B cell (primary cell): ENCODE results near the gene PLEKHO2. TPM values are rescaled to one million over a fixed set of nuclear protein-coding genes. Genes with fewer than 3 reads are reported as not detected.

Source experiments
- ATAC-seq: fragments of 200-7000 bp; cut with Tn5 transposase; one replicate; pipeline ENCODE4 v1.10.0; 2021; ENCODE audit warnings: low read depth, mild to moderate bottlenecking, moderate number of reproducible peaks, moderate library complexity
- CTCF ChIA-PET: fragments of 350-600 bp; sonication (Branson Sonifier 250); formaldehyde crosslinking; loops from one replicate; lab custom pipeline; 2021; ENCODE audit warnings: antibody characterized with exemption, inconsistent platforms; lab: Charles Lee
- POLR2A ChIA-PET: fragments of 350-600 bp; sonication (Branson Sonifier 250); formaldehyde crosslinking; loops from one replicate; lab custom pipeline; 2021; ENCODE audit warnings: antibody characterized with exemption; lab: Charles Lee
- DNase-seq: peaks from one replicate; pipeline ENCODE4 v3.0.0; 2013
- H2AFZ ChIP-seq: 2 replicates; pipeline ENCODE4 v1.6.1; 2012; ENCODE audit warnings: mild to moderate bottlenecking, low read depth, low read length; ENCODE audit not compliant: insufficient read depth, poor library complexity, severe bottlenecking
- H3K27ac ChIP-seq, 2 donors: 1 replicate in 1 of 2; 2 replicates in 1 of 2; pipeline ENCODE4 v1.5.1; 2012 to 2013; ENCODE audit warnings: low read length in 2 of 2, mild to moderate bottlenecking in 2 of 2, moderate library complexity in 1 of 2
- H3K27me3 ChIP-seq, 4 experiments: fragments of 200-600 bp in 1 of 4; sonication (generic) in 1 of 4; replicated peaks in 1 of 4; 1 replicate in 2 of 4; 2 replicates in 2 of 4; pipeline versions ENCODE4 v1.6.1 to v1.7.0; 2013 to 2016; ENCODE audit warnings: low read length in 3 of 4, mild to moderate bottlenecking in 2 of 4, mixed read lengths in 1 of 4, moderate library complexity in 1 of 4; ENCODE audit not compliant: insufficient read depth in 4 of 4, control insufficient read depth in 3 of 4; ENCODE audit errors: control extremely low read depth in 1 of 4
- H3K36me3 ChIP-seq, 2 experiments: replicated peaks in 1 of 2; 1 replicate in 1 of 2; 2 replicates in 1 of 2; pipeline versions ENCODE4 v1.6.1 to v1.7.1; 2013; ENCODE audit warnings: low read length in 1 of 2; ENCODE audit not compliant: insufficient read depth in 2 of 2, control insufficient read depth in 1 of 2; ENCODE audit errors: control extremely low read depth in 1 of 2, extremely low read depth in 1 of 2
- H3K4me1 ChIP-seq, 2 donors: fragments of 200-600 bp in 1 of 2; sonication (generic) in 1 of 2; 1 replicate in 1 of 2; 2 replicates in 1 of 2; pipeline versions ENCODE4 v1.5.1 to v1.6.1; 2013 to 2017; ENCODE audit warnings: low read length in 2 of 2; ENCODE audit not compliant: control insufficient read depth in 2 of 2, insufficient read depth in 2 of 2
- H3K4me2 ChIP-seq: replicated peaks from 2 replicates; pipeline ENCODE3; 2012; ENCODE audit warnings: mild to moderate bottlenecking, low read depth, low read length; ENCODE audit not compliant: poor library complexity, severe bottlenecking
- H3K4me3 ChIP-seq, 5 experiments: fragments of 200-600 bp in 1 of 5; sonication (generic) in 1 of 5; 1 replicate in 3 of 5; 2 replicates in 2 of 5; pipeline versions ENCODE4 v1.5.1 to v1.7.0; 2011 to 2016; ENCODE audit warnings: low read length in 4 of 5, mild to moderate bottlenecking in 4 of 5, low read depth in 2 of 5, control low read depth in 1 of 5, moderate library complexity in 1 of 5; ENCODE audit not compliant: insufficient read depth in 1 of 5; ENCODE audit errors: control extremely low read depth in 1 of 5, extremely low read depth in 1 of 5
- H3K79me2 ChIP-seq: fragments of 200-600 bp; sonication (generic); one replicate; pipeline ENCODE4 v1.6.0; 2016; ENCODE audit warnings: low read length; ENCODE audit not compliant: control insufficient read depth, insufficient read depth
- H3K9ac ChIP-seq: fragments of 200-600 bp; sonication (generic); 2 replicates; pipeline ENCODE4 v1.6.1; 2017; ENCODE audit warnings: mild to moderate bottlenecking, low read length, moderate library complexity
- H3K9me3 ChIP-seq, 3 donors: one replicate each; pipeline versions ENCODE4 v1.6.1 to v1.7.1; 2013; ENCODE audit warnings: low read length in 2 of 3; ENCODE audit not compliant: control insufficient read depth in 2 of 3, insufficient read depth in 1 of 3; ENCODE audit errors: control extremely low read depth in 1 of 3
- H4K20me1 ChIP-seq: 2 replicates; pipeline ENCODE4 v1.6.0; 2012; ENCODE audit warnings: mild to moderate bottlenecking, low read length; ENCODE audit not compliant: insufficient read depth, control insufficient read depth, poor library complexity, severe bottlenecking
- H3K27ac Mint-ChIP-seq: one replicate; pipeline ENCODE4 v1.8.0; 2021; ENCODE audit warnings: mixed read lengths
- H3K27me3 Mint-ChIP-seq: one replicate; pipeline ENCODE4 v1.8.0; 2021; ENCODE audit warnings: mixed read lengths
- H3K4me1 Mint-ChIP-seq: one replicate; pipeline ENCODE4 v1.8.0; 2021; ENCODE audit warnings: mixed read lengths
- H3K4me3 Mint-ChIP-seq: one replicate; pipeline ENCODE4 v1.8.0; 2021; ENCODE audit warnings: mixed read lengths
- H3K9me3 Mint-ChIP-seq: one replicate; pipeline ENCODE4 v1.8.0; 2022; ENCODE audit warnings: mixed read lengths; ENCODE audit not compliant: insufficient read depth
- CTCF ChIP-seq: fragments of 200-600 bp; IDR thresholded peaks from one replicate; pipeline ENCODE4 v1.8.0; 2022; ENCODE audit warnings: antibody characterized with exemption, mild to moderate bottlenecking
- EZH2 ChIP-seq: IDR thresholded peaks from 2 replicates; pipeline ENCODE4 v1.6.1; 2012; ENCODE audit warnings: borderline replicate concordance, low read depth, mild to moderate bottlenecking, moderate library complexity, low read length; ENCODE audit not compliant: insufficient read depth, poor library complexity, severe bottlenecking
- WGBS: methylation state at CpG from one replicate; pipeline ENCODE4 v1.1.5; 2013; ENCODE audit warnings: missing lambda C conversion rate; ENCODE audit not compliant: insufficient coverage; 5-methylcytosine and 5-hydroxymethylcytosine counted together
- intact Hi-C: fragments of 100-400 bp; cut with micrococcal nuclease; formaldehyde crosslinking; loops from one replicate; pipeline ENCODE4 v1.10.0; 2022
- polyA plus RNA-seq: library from polyadenylated mRNA; depleted of rRNA; stranded (reverse); fragments of >200 nt; gene quantifications from 2 replicates; pipeline ENCODE4 v1.2.3, GENCODE V29; 2012
- total RNA-seq, 2 donors: library from RNA; stranded (reverse); fragments of 120-200 nt in 1 of 2; gene quantifications; 1 replicate in 1 of 2; 2 replicates in 1 of 2; pipeline versions ENCODE4 v1.2.3 to v1.2.4, GENCODE V29; 2013 to 2022

The PLEKHO2 gene
- total and polyA plus RNA-seq, 2 donors (not counting 1 experiment from before 2014, with no cell fraction given), result 13.7 to 23.1 TPM

GRCh38 chr15:64836023-64836536, 5.6 kb upstream of the PLEKHO2 start:
- no peak overlapping the region for H3K9ac ChIP-seq
- DNase-seq (no peak), ATAC-seq (no peak)
- no peaks in the 10 kb centered on the region for H3K27me3 ChIP-seq
- no peaks in the 10 kb centered on the region for H3K36me3 ChIP-seq
- Mint-ChIP-seq H3K27me3 (no peaks in the 10 kb centered on the region), H3K27ac (peak overlapping the region; percentile 69), H3K9me3 (peaks cover 2% of the 10 kb centered on the region), H3K4me1 (peaks cover 27% of the 10 kb centered on the region), H3K4me3 (peak overlapping the region; percentile 71)
- ChIA-PET POLR2A (interaction anchor here (0.7 to 1.6 kb wide), 4 partner anchors 9 to 1009 kb away, joined by 3 to 13 read pairs (median 4); no protein-coding TSS in a partner anchor), CTCF (interaction anchor here (0.8 to 7.5 kb wide), 16 partner anchors 10 to 138 kb away, joined by 3 to 81 read pairs (median 10); partner anchors contain the start of gene PIF1)
- TF ChIP-seq CTCF, result peak; percentile 62
- TF ChIP-seq EZH2, result no peak
- H2AFZ ChIP-seq, result peak overlapping the region; percentile 60
- no peak overlapping the region for H3K4me3 ChIP-seq
- intact Hi-C loops, result no loop called here
- WGBS, result 82% methylated on average over 10 of the region's 14 CpGs
- no peak overlapping the region for H3K27ac ChIP-seq
- H3K4me1 ChIP-seq, result peaks cover 10 to 18% of the 10 kb centered on the region in 2 donors
- no peaks in the 10 kb centered on the region for H4K20me1 ChIP-seq
- H3K4me2 ChIP-seq, result peak overlapping the region; percentile 68
- H3K79me2 ChIP-seq, result no peaks in the 10 kb centered on the region
- peaks cover 0 to 5% (median 0%) of the 10 kb centered on the region in 3 donors for H3K9me3 ChIP-seq

- ChIA-PET POLR2A (interaction anchor here (0.5 kb wide), 1 partner anchor 1565 kb away, joined by 3 read pairs; no protein-coding TSS in a partner anchor), CTCF (interaction anchor here (1.1 to 7.5 kb wide), 6 partner anchors 12 to 68 kb away, joined by 4 to 81 read pairs (median 24); partner anchors contain the start of gene PIF1)
- 15% methylated on average over 1 of the region's 1 CpG for WGBS
- DNase-seq (no peak), ATAC-seq (no peak)
- H3K36me3 ChIP-seq, result no peaks in the 10 kb centered on the region
- H3K4me3 ChIP-seq, result no peak overlapping the region
- no peak overlapping the region for H3K4me2 ChIP-seq
- H3K27me3 ChIP-seq, result no peaks in the 10 kb centered on the region
- Mint-ChIP-seq H3K27ac (no peak overlapping the region), H3K9me3 (peaks cover 2% of the 10 kb centered on the region), H3K4me3 (no peak overlapping the region), H3K4me1 (peaks cover 32% of the 10 kb centered on the region), H3K27me3 (no peaks in the 10 kb centered on the region)
- peaks cover 10 to 25% of the 10 kb centered on the region in 2 donors for H3K4me1 ChIP-seq
- TF ChIP-seq CTCF, result no peak
- peaks cover 0 to 5% (median 0%) of the 10 kb centered on the region in 3 donors for H3K9me3 ChIP-seq
- no peak overlapping the region for H3K27ac ChIP-seq
- intact Hi-C loops, result no loop called here
- no peaks in the 10 kb centered on the region for H4K20me1 ChIP-seq
- peaks cover 7% of the 10 kb centered on the region for H3K79me2 ChIP-seq
- no peak overlapping the region for H2AFZ ChIP-seq
- no peak overlapping the region for H3K9ac ChIP-seq
Measured at GRCh38 chr15:64837502-64837901, 4.2 kb upstream of the PLEKHO2 start.
